ENCODE measurements around the gene WFDC1.

GRCh38 chr16:84373907-84374489 is 79.3 kb downstream of the WFDC1 start:
- TF ChIP-seq, protein P1, sequence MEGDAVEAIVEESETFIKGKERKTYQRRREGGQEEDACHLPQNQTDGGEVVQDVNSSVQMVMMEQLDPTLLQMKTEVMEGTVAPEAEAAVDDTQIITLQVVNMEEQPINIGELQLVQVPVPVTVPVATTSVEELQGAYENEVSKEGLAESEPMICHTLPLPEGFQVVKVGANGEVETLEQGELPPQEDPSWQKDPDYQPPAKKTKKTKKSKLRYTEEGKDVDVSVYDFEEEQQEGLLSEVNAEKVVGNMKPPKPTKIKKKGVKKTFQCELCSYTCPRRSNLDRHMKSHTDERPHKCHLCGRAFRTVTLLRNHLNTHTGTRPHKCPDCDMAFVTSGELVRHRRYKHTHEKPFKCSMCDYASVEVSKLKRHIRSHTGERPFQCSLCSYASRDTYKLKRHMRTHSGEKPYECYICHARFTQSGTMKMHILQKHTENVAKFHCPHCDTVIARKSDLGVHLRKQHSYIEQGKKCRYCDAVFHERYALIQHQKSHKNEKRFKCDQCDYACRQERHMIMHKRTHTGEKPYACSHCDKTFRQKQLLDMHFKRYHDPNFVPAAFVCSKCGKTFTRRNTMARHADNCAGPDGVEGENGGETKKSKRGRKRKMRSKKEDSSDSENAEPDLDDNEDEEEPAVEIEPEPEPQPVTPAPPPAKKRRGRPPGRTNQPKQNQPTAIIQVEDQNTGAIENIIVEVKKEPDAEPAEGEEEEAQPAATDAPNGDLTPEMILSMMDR (IDR thresholded peaks at IDR 0.05) = no peak
- TF ChIP-seq ZFX (IDR thresholded peaks at IDR 0.05; ENCODE audit: borderline replicate concordance) = no peak
